HUES64 (cell line): ENCODE results near the gene LRRFIP1. TPM values are rescaled to one million over a fixed set of nuclear protein-coding genes. Genes with fewer than 3 reads are reported as not detected.

Source experiments
- H3K27ac ChIP-seq: 2 replicates; pipeline ENCODE4 v1.7.0; 2013; ENCODE audit warnings: low read depth, low read length, inconsistent platforms
- H3K27me3 ChIP-seq: 2 replicates; pipeline ENCODE4 v1.6.1; 2013; ENCODE audit warnings: mild to moderate bottlenecking, low read length; ENCODE audit not compliant: insufficient read depth
- H3K36me3 ChIP-seq: 2 replicates; pipeline ENCODE4 v1.6.1; 2013; ENCODE audit warnings: mild to moderate bottlenecking, low read length; ENCODE audit not compliant: insufficient read depth
- H3K4me1 ChIP-seq: 2 replicates; pipeline ENCODE4 v1.6.1; 2013; ENCODE audit warnings: mild to moderate bottlenecking, low read length, moderate library complexity; ENCODE audit not compliant: insufficient read depth
- H3K4me3 ChIP-seq: 2 replicates; pipeline ENCODE4 v1.5.1; 2013; ENCODE audit warnings: mild to moderate bottlenecking, low read length, moderate library complexity
- H3K9ac ChIP-seq: 2 replicates; pipeline ENCODE4 v1.6.1; 2013; ENCODE audit warnings: mild to moderate bottlenecking, low read depth, low read length
- H3K9me3 ChIP-seq: 2 replicates; pipeline ENCODE4 v1.6.1; 2013; ENCODE audit warnings: low read depth, low read length; ENCODE audit not compliant: insufficient read depth
- WGBS: fragments of 150-250, 120-280 bp; methylation state at CpG from one replicate; pipeline ENCODE4 v1.1.7; 2013; ENCODE audit warnings: missing lambda C conversion rate; 5-methylcytosine and 5-hydroxymethylcytosine counted together
- polyA plus RNA-seq, 2 experiments: library from polyadenylated mRNA; stranded (reverse); fragments of 50-300 nt; gene quantifications; one replicate each; pipeline ENCODE4 v1.2.3, GENCODE V29; 2013

LRRFIP1 gene, protein sequence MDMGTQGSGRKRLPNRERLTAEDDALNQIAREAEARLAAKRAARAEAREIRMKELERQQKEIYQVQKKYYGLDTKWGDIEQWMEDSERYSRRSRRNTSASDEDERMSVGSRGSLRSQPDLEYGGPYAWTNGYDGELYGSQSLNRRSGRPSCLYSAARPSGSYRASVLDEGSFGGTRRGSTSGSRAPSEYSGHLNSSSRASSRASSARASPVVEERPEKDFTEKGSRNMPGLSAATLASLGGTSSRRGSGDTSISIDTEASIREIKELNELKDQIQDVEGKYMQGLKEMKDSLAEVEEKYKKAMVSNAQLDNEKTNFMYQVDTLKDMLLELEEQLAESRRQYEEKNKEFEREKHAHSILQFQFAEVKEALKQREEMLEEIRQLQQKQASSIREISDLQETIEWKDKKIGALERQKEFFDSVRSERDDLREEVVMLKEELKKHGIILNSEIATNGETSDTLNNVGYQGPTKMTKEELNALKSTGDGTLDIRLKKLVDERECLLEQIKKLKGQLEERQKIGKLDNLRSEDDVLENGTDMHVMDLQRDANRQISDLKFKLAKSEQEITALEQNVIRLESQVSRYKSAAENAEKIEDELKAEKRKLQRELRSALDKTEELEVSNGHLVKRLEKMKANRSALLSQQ
- polyA plus RNA-seq (2013, experiment 1 of 2), result 45.2 TPM
- 53.3 TPM for polyA plus RNA-seq (2013, experiment 2 of 2)

DNA sequence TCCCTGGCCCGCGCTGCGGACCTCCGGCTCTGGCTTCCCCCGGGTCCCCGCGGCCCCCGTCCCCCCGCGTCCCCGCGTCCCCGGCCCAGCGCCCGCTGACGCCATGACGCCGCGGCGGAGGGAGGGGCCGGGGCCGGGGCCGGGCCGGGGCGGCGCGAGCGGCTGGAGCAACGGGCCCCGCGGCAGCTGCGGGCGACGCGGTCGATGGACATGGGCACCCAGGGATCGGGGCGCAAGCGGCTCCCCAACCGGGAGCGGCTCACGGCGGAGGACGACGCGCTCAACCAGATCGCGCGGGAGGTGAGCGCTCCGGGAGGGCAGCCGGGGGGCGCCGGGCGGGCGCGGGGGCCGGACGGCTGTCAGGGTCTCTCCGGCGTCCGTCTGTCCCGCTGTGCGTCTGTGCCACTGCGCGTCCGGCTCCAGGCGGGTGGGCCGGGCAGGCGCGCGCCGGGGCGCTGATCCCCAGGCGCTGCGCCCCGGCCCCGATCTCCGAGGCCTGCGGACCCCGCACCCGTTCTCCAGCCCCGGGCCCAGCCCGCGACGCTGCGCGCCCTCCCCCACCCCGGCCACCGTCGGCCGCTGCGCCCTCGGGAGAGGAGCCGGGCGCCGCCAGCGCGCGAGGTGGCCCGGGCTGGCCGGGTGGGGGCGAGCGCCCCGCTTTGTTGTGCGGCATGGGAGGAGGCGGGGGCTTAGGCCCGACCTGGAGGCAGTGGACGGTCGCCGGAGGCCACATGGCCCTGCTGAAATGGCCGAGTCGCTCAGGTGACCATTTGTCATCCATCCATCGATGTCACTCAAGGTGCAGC is at the start of gene LRRFIP1:
Gene LRRFIP1, plus strand, starts transcription at position 147 of the 806 bp plus-strand sequence. Its CDS starts 58 bp downstream, at position 205.
- Histone ChIP-seq H3K27ac (no peak within 1 kb of the TSS), H3K4me3 (peak within 1 kb of the TSS; percentile 69), H3K9me3 (no peaks in the 10 kb centered on the region), H3K36me3 (0 out of 2 replicates have a peak, but pooled peaks cover under 1% of the 10 kb centered on the region), H3K4me1 (peaks cover 10% of the 10 kb centered on the region), H3K27me3 (peaks cover 39% of the 10 kb centered on the region), H3K9ac (peak within 1 kb of the TSS; percentile 74)
- under 1% methylated on average over 114 of the region's 114 CpGs for WGBS

DNA sequence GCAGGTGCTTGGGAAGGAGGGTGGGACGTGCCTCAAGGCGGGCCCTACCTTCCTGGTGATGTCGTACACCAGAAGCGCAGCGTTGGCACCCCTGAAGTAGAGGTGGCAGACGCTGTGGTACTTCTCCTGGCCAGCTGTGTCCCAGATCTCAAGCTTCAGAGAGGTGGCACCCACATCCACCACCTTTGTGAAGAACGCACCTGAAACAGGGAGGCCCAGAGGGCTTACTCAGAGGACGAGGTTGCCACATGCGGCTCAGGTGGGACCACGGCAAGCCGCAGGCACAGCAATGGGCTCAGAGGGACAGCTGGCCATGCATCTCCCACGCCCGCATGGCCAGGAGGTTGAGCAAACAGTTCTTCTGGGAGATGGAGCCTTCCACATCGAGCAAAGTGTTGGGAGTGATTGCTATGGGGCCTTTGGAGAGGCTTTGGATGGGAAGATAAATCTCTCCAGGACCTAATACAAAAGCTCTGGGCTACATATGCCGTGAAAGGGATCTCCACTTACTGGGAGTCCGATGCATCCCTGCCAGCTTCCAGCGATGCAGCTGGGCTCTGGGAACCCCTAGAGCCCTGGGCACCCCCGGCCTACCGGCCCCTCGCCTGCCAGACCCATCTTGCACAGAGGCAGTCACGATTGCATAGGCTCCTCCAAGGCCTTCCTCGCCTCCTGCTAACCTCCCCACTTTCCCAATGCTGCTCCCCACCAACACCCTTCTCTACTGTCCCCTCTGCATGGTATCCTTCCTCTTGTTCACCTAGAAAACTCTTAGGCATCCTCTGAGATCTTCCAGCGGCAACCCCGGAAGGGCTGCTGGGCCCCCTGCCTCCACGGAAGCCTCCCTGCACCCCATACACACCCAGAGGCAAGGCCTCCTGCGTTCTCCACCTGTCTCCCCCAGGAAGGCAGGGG is 49.2 kb upstream of the LRRFIP1 start:
- 94% methylated on average over 26 of the region's 26 CpGs for WGBS
- H3K4me3 ChIP-seq, result no peak overlapping the region
- no peaks in the 10 kb centered on the region for H3K9me3 ChIP-seq
- H3K27me3 ChIP-seq, result no peaks in the 10 kb centered on the region
- H3K36me3 ChIP-seq, result no peaks in the 10 kb centered on the region; the same call in 1 of the 2 replicates
- H3K4me1 ChIP-seq, result peaks cover 6% of the 10 kb centered on the region; the same call in 1 of the 2 replicates
- no peak overlapping the region for H3K9ac ChIP-seq
- no peak overlapping the region for H3K27ac ChIP-seq

DNA sequence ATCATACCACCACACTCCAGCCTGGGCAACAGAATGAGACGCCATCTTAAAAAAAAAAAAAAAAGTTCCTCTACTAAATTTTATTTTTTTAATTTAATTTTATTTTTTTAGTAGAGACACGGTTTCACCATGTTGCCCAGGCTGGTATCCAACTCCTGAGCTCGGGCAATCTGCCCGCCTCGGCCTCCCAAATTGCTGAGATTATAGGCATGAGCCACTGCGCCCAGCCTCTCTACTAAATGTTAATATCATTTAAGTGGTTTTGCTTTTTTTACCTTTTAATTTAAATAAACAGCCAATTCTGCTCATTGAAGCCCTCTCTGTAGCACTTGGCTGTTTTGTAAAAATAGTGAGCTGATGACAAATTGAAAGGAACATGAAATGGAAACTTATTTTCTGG is 46.1 kb upstream of the LRRFIP1 start:
- H3K9ac ChIP-seq, result no peak overlapping the region
- H3K27me3 ChIP-seq, result no peaks in the 10 kb centered on the region
- no peaks in the 10 kb centered on the region for H3K9me3 ChIP-seq
- no peak overlapping the region for H3K27ac ChIP-seq
- H3K4me3 ChIP-seq, result no peak overlapping the region
- no peaks in the 10 kb centered on the region; the same call in 1 of the 2 replicates for H3K36me3 ChIP-seq
- H3K4me1 ChIP-seq, result peaks cover 15% of the 10 kb centered on the region
- WGBS, result 98% methylated on average over 5 of the region's 6 CpGs

DNA sequence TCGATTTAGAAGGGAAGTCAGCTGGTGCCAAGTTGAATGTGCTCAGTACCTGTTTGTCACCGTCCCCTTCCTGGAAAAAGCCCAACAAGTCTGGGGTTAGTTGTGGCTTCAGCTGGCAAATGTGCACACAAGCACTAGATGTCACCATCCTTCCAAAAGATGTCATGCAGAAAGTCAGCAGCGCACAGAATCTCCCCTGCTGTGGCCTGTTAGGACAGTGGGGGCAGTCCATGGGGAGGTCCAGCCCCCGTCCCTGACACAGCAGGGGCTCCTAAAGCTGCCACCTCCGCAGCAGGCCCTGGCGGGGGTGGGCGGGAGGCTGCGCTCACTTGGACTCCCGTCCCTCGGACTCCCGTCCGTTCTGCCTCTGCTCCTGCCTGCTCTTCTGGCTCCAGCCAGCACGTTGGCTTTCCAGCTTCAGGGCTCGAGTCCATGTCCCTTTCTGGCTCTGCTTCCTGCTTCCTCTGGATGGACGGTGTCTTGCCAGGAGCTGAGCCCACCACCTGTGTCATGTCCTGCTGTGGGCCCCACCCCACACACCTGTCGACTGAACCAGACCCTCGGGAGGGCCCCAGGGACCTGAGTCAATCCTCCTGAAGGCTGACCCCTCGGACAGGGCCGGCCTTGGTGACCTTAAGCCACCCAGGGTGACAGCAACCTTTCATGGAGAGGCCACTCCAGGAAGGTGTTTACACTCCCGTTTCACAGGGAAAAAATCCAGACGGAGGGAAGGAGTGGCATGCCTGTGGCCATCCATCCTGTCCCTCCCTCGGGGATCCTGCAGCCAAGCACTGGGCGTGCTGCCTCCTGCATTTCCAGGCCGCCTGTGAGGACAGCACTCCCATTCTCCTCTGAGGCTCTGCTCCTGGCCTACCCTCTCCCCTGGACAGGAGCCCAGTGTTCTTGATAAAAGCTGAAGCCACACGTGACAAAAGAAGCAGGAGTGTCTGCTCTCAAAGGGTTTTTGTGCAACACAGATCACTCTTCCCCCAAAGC is 45.3 kb upstream of the LRRFIP1 start:
- Histone ChIP-seq H3K9me3 (no peaks in the 10 kb centered on the region), H3K27me3 (no peaks in the 10 kb centered on the region), H3K36me3 (no peaks in the 10 kb centered on the region; the same call in 1 of the 2 replicates), H3K4me3 (no peak overlapping the region), H3K9ac (no peak overlapping the region), H3K27ac (no peak overlapping the region), H3K4me1 (peaks cover 15% of the 10 kb centered on the region)
- WGBS, result 34% methylated on average over 25 of the region's 25 CpGs

DNA sequence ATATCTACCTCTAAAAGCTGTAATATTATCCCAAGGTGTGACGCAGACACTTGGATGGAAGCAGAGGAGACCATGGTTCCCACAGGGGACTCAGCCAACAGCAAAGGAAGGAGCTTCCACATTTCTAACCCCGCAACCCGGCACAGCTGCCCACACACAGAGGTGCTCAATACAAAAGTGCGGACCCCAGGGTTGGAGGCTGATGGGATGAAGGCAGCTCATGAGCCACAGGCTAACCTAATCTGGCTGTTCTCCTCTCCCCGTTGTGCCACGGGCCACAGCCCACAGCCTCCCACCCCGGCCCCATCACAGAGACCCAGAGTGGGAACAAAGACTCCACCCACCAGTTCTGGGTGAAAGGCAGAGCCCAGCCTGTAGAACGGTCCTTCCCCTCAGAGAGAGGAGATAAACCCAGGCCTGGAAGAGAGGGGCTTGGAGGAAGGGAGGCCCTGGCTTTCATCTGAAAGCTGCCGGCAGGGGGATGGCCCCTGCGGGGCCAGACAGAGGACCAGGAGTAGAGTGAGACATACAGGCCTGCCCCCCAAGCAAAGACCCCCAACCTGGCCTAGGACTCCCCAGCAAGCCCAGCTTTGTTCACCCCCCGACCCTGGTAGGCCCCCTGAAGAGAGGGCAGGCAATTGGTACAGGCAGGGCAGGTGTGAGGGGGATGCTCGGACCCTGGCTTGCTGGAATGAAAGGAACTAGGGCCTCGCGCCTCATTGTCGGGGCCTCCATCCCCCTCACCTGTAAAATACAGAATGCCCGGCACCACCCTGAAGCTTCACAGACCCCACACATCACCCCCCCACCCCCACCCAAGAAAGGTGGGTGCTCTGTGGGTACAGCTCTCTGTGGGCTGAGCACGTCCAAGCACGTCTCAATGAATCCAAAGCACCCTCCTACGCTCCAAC is 43.7 kb upstream of the LRRFIP1 start:
- 81% methylated on average over 19 of the region's 19 CpGs for WGBS
- H3K27ac ChIP-seq, result no peak overlapping the region

DNA sequence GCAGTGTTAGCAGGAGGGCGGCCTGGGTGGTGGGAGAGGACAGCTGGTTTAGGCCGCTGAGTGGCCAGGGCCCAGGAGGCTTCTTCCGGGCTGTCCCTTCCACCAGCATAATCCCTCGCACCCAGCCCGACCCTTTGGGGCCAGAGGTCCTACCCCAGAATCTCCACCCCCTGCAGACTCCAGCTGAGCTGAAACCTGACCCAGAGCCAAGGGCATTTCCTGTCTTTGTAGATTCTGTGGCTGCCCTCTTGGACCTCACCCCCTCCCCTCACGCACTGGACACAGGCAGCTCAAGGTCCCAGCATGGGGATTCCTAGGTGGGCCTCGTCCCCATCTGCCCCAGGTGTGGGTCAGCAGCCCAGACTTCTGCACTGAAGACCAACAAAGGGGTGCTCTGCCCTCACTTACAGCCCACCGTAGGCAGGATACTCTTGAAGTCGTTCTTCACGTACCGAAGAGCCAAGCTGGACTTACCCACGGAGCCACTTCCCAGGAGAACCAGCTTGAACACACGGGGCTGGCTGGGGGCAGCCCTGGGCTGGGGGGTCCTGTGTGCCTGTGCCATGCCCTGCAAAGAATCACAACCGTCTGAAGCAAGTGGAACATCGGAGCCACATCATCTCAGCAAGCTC is 41.7 kb upstream of the LRRFIP1 start:
- no peak overlapping the region for H3K9ac ChIP-seq
- H3K4me1 ChIP-seq, result peaks cover 26% of the 10 kb centered on the region
- H3K27ac ChIP-seq, result no peak overlapping the region
- no peaks in the 10 kb centered on the region for H3K27me3 ChIP-seq
- H3K9me3 ChIP-seq, result no peaks in the 10 kb centered on the region
- WGBS, result 82% methylated on average over 15 of the region's 15 CpGs
- no peaks in the 10 kb centered on the region; the same call in 1 of the 2 replicates for H3K36me3 ChIP-seq
- H3K4me3 ChIP-seq, result no peak overlapping the region

More for the DNA sequence above, 43.7 kb upstream of the LRRFIP1 start:
- H3K4me1 ChIP-seq, result peaks cover 20% of the 10 kb centered on the region
- H3K9me3 ChIP-seq, result no peaks in the 10 kb centered on the region
- H3K27me3 ChIP-seq, result no peaks in the 10 kb centered on the region
- no peak overlapping the region for H3K4me3 ChIP-seq
- no peaks in the 10 kb centered on the region; the same call in 1 of the 2 replicates for H3K36me3 ChIP-seq
- H3K9ac ChIP-seq, result no peak overlapping the region

DNA sequence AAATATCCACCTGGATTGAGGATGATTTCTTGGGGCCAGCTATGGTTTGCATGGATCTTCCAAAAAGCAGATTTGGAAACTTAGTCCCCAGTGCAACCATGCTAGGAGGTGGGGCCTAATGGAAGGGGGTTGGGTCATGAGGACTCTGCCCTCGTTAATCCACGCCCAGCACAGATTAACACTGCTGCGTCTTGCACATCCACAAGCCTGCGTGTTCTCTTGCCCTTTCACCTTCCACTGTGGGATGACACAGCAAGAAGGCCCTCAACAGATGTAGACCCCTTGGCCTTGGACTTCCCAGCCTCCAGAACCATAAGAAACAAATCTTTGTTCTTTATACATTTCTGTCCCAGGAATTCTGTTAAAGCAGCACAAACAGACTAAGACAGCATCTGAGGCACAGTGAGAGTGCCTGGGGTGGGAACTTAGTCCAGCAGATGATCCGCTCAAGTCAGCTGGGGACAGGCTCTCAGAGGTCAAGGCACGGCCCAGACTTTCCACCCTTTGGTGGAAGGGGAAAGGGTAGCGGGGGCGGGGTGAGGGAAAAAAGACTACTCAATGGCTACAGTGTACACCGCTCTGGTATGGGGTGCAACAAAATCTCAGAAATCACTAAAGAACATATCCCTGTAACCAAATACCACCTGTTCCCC is 39.2 kb upstream of the LRRFIP1 start:
- H3K9ac ChIP-seq, result no peak overlapping the region
- H3K4me3 ChIP-seq, result peak overlapping the region; percentile 50
- no peaks in the 10 kb centered on the region for H3K9me3 ChIP-seq
- H3K4me1 ChIP-seq, result peaks cover 26% of the 10 kb centered on the region
- 0 out of 2 replicates have a peak, but pooled peaks cover 3% of the 10 kb centered on the region for H3K27me3 ChIP-seq
- no peaks in the 10 kb centered on the region; the same call in 1 of the 2 replicates for H3K36me3 ChIP-seq
- 94% methylated on average over 8 of the region's 9 CpGs for WGBS
- no peak overlapping the region for H3K27ac ChIP-seq
